Skeletal muscle tissue (tissue), 4 donors: ENCODE results near the gene FSTL3. TPM values are rescaled to one million over a fixed set of nuclear protein-coding genes. Genes with fewer than 3 reads are reported as not detected.

Source experiments
- H3K27ac ChIP-seq: one replicate; pipeline ENCODE4 v1.7.0; 2013; ENCODE audit warnings: mild to moderate bottlenecking, low read depth, low read length, inconsistent platforms
- H3K27me3 ChIP-seq, 3 donors: one replicate each; pipeline ENCODE4 v1.7.0; 2013; ENCODE audit warnings: low read length in 3 of 3; ENCODE audit not compliant: control insufficient read depth in 3 of 3, insufficient read depth in 3 of 3
- H3K36me3 ChIP-seq, 3 donors: one replicate each; pipeline ENCODE4 v1.7.0; 2013; ENCODE audit warnings: low read length in 3 of 3; ENCODE audit not compliant: control insufficient read depth in 3 of 3, insufficient read depth in 3 of 3
- H3K4me1 ChIP-seq, 3 donors: one replicate each; pipeline ENCODE4 v1.7.0; 2013; ENCODE audit warnings: low read length in 3 of 3, mild to moderate bottlenecking in 3 of 3; ENCODE audit not compliant: control insufficient read depth in 3 of 3, insufficient read depth in 3 of 3
- H3K4me3 ChIP-seq, 3 donors: one replicate each; pipeline ENCODE4 v1.7.0; 2013; ENCODE audit warnings: low read length in 3 of 3
- H3K9ac ChIP-seq, 3 donors: one replicate each; pipeline ENCODE4 v1.7.0; 2013; ENCODE audit warnings: low read length in 3 of 3, mild to moderate bottlenecking in 3 of 3, moderate library complexity in 2 of 3, low read depth in 1 of 3
- H3K9me3 ChIP-seq, 3 donors: one replicate each; pipeline ENCODE4 v1.7.0; 2013; ENCODE audit warnings: low read length in 3 of 3; ENCODE audit not compliant: control insufficient read depth in 3 of 3
- total RNA-seq: library from RNA; depleted of rRNA; stranded (reverse); fragments of >200 nt; gene quantifications from one replicate; pipeline ENCODE4 v1.2.3, GENCODE V29; 2014
- donor health status: Osteomylitis.

The FSTL3 gene
- total RNA-seq, 1 donor from 2014 or later = 7.3 TPM

- no peak overlapping the region for H3K9ac ChIP-seq
- H3K4me3 ChIP-seq = no peak overlapping the region
- peaks cover 0 to 3% (median 3%) of the 10 kb centered on the region in 3 donors for H3K36me3 ChIP-seq
- no peaks in the 10 kb centered on the region for H3K27me3 ChIP-seq
- peaks cover 21 to 29% (median 27%) of the 10 kb centered on the region in 3 donors for H3K4me1 ChIP-seq
- H3K9me3 ChIP-seq = no peaks in the 10 kb centered on the region
- H3K27ac ChIP-seq = no peak overlapping the region
Measured at GRCh38 chr19:634975-635652, 41.1 kb upstream of the FSTL3 start.

GRCh38 chr19:638906-639252, 37.3 kb upstream of the FSTL3 start:
- no peaks in the 10 kb centered on the region for H3K27me3 ChIP-seq
- H3K9ac ChIP-seq = peak overlapping the region in 1 of 3 donors; percentile 60
- H3K27ac ChIP-seq = no peak overlapping the region
- no peaks in the 10 kb centered on the region for H3K36me3 ChIP-seq
- H3K9me3 ChIP-seq = no peaks in the 10 kb centered on the region
- H3K4me3 ChIP-seq = peak overlapping the region in 2 of 3 donors; percentile 71 to 72
- H3K4me1 ChIP-seq = peaks cover 12 to 16% (median 14%) of the 10 kb centered on the region in 3 donors

- no peak within 1 kb of the TSS for H3K27ac ChIP-seq
- peak within 1 kb of the TSS in 2 of 3 donors; percentile 32 to 60 for H3K9ac ChIP-seq
Measured at GRCh38 chr19:639253-640160, 36.7 kb upstream of the FSTL3 start, which contains the start of gene FGF22. TSS of gene FGF22 (plus strand) at chr19:639879. CDS start at chr19:639926, 47 bp downstream.

GRCh38 chr19:640161-640558, 36.0 kb upstream of the FSTL3 start:
- Histone ChIP-seq H3K4me3 (peak overlapping the region in 2 of 3 donors; percentile 61 to 65), H3K4me1 (peaks cover 7 to 11% (median 8%) of the 10 kb centered on the region in 3 donors), H3K27me3 (no peaks in the 10 kb centered on the region), H3K27ac (no peak overlapping the region), H3K9ac (no peak overlapping the region), H3K9me3 (no peaks in the 10 kb centered on the region), H3K36me3 (peaks cover 0 to 2% (median 2%) of the 10 kb centered on the region in 3 donors)

More at GRCh38 chr19:639253-640160, 36.7 kb upstream of the FSTL3 start, which contains the start of gene FGF22:
- Histone ChIP-seq H3K4me3 (peak within 1 kb of the TSS; percentile 68 to 72 (median 71)), H3K9me3 (no peaks in the 10 kb centered on the region), H3K36me3 (no peaks in the 10 kb centered on the region), H3K27me3 (no peaks in the 10 kb centered on the region), H3K4me1 (peaks cover 7 to 11% (median 8%) of the 10 kb centered on the region in 3 donors)

- Histone ChIP-seq H3K9me3 (no peaks in the 10 kb centered on the region), H3K9ac (no peak overlapping the region), H3K27me3 (no peaks in the 10 kb centered on the region)
Measured at GRCh38 chr19:640606-641189, 35.5 kb upstream of the FSTL3 start.

GRCh38 chr19:641702-642101, 34.5 kb upstream of the FSTL3 start:
- Histone ChIP-seq H3K36me3 (peaks cover 3 to 5% (median 4%) of the 10 kb centered on the region in 3 donors), H3K27me3 (no peaks in the 10 kb centered on the region), H3K9me3 (no peaks in the 10 kb centered on the region), H3K27ac (no peak overlapping the region), H3K4me1 (peaks cover 7 to 11% (median 8%) of the 10 kb centered on the region in 3 donors), H3K4me3 (no peak overlapping the region), H3K9ac (no peak overlapping the region)

More at GRCh38 chr19:640606-641189, 35.5 kb upstream of the FSTL3 start:
- Histone ChIP-seq H3K27ac (no peak overlapping the region), H3K4me1 (peaks cover 7 to 11% (median 8%) of the 10 kb centered on the region in 3 donors), H3K36me3 (peaks cover 0 to 2% (median 2%) of the 10 kb centered on the region in 3 donors), H3K4me3 (no peak overlapping the region)

GRCh38 chr19:642767-643727, 33.1 kb upstream of the FSTL3 start:
- peaks cover 11 to 12% (median 11%) of the 10 kb centered on the region in 3 donors for H3K36me3 ChIP-seq
- no peaks in the 10 kb centered on the region for H3K9me3 ChIP-seq
- no peak overlapping the region for H3K9ac ChIP-seq
- H3K27me3 ChIP-seq = no peaks in the 10 kb centered on the region
- H3K4me1 ChIP-seq = peaks cover 7 to 11% (median 8%) of the 10 kb centered on the region in 3 donors
- no peak overlapping the region for H3K4me3 ChIP-seq
- no peak overlapping the region for H3K27ac ChIP-seq

- Histone ChIP-seq H3K4me3 (no peak overlapping the region), H3K27me3 (no peaks in the 10 kb centered on the region), H3K9ac (no peak overlapping the region), H3K4me1 (peaks cover 6 to 7% (median 7%) of the 10 kb centered on the region in 3 donors), H3K9me3 (no peaks in the 10 kb centered on the region), H3K36me3 (peaks cover 11 to 16% (median 11%) of the 10 kb centered on the region in 3 donors), H3K27ac (no peak overlapping the region)
Measured at GRCh38 chr19:643736-644135, 32.5 kb upstream of the FSTL3 start.

GRCh38 chr19:644363-644762, 31.8 kb upstream of the FSTL3 start:
- Histone ChIP-seq H3K4me1 (peaks cover 0 to 1% (median under 1%) of the 10 kb centered on the region in 3 donors), H3K36me3 (peaks cover 14 to 19% (median 14%) of the 10 kb centered on the region in 3 donors), H3K27ac (no peak overlapping the region), H3K9me3 (no peaks in the 10 kb centered on the region), H3K4me3 (no peak overlapping the region), H3K27me3 (no peaks in the 10 kb centered on the region), H3K9ac (no peak overlapping the region)
